ENCODE results near the gene FRRS1.

DNA sequence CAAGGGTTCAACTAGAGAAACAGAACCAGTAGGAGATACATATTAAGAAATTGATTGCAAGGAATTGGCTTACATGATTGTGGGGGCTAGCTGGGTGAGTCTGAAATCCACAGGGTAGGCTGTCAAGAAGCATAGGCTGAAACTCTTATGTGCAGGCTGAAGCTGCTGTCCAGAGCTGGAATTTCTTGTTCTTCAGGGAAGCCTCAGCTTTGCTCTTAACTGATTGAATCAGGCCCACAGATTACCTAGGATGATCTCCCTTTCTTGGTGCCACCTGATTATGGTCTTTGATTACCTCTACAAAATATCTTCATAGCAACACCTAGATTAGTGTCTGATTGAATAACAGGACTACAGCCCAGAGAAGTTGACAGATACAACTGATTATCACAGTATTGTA is 22.5 kb upstream of the FRRS1 start:
- no peak for TF ChIP-seq RCOR1 (IDR thresholded peaks at IDR 0.05; ENCODE audit: low read depth, low read length)
- TF ChIP-seq POLR2A (IDR thresholded peaks at IDR 0.05; ENCODE audit: low read length): no peak
- TF ChIP-seq CTCF (IDR thresholded peaks at IDR 0.05): no peak
- no peak for TF ChIP-seq CBX2 (IDR thresholded peaks at IDR 0.05; ENCODE audit: borderline replicate concordance, low read depth)
- TF ChIP-seq, protein P1, sequence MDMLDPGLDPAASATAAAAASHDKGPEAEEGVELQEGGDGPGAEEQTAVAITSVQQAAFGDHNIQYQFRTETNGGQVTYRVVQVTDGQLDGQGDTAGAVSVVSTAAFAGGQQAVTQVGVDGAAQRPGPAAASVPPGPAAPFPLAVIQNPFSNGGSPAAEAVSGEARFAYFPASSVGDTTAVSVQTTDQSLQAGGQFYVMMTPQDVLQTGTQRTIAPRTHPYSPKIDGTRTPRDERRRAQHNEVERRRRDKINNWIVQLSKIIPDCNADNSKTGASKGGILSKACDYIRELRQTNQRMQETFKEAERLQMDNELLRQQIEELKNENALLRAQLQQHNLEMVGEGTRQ (IDR thresholded peaks at IDR 0.05): no peak
- TF ChIP-seq MAX (IDR thresholded peaks at IDR 0.05): no peak

Measured in A549 (cell line).